Choroid plexus epithelial cell (primary cell): ENCODE measurements around the gene SPDYE16.
"Not testable (repeated sequence)": the region's sequence is repeated elsewhere in the genome, so short reads cannot be mapped to it uniquely, and the experiment has no call there.

Experiments used
- DNase-seq: peaks from one replicate; pipeline ENCODE4 v3.0.0-alpha.2; 2010; ENCODE audit warnings: low read depth
- H3K4me3 ChIP-seq: 2 replicates; pipeline ENCODE4 v1.5.1; 2011; ENCODE audit warnings: low read depth, mild to moderate bottlenecking, control low read depth, low read length, moderate library complexity

SPDYE16 gene

DNA sequence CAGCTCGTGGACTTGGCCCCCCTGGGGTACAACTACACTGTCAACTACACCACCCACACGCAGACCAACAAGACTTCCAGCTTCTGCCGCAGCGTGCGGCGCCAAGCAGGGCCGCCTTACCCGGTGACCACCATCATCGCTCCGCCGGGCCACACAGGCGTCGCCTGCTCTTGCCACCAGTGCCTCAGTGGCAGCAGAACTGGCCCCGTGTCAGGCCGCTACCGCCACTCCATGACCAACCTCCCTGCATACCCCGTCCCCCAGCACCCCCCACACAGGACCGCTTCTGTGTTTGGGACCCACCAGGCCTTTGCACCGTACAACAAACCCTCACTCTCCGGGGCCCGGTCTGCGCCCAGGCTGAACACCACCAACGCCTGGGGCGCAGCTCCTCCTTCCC lies 60.4 kb downstream of the SPDYE16 start:
- not testable (repeated sequence) for H3K4me3 ChIP-seq, DNase-seq
